Gastrocnemius medialis (tissue), 4 donors: ENCODE data around the gene MYO7A. TPM values are rescaled to one million over a fixed set of nuclear protein-coding genes. Genes with fewer than 3 reads are reported as not detected.

Experiments used
- ATAC-seq, 2 donors: fragments of 150-250 bp; one replicate each; pipeline ENCODE4 v1.9.1; 2016
- DNase-seq, 2 donors: peaks; one replicate each; pipeline ENCODE4 v3.0.0-alpha.2; 2019
- H3K27ac ChIP-seq, 4 donors: fragments of 200-600 bp; sonication (generic); 1 replicate in 1 of 4; 2 replicates in 3 of 4; pipeline ENCODE4 v1.5.1; 2016 to 2018; ENCODE audit warnings: mild to moderate bottlenecking in 2 of 4, moderate library complexity in 1 of 4
- H3K27me3 ChIP-seq, 3 donors: fragments of 200-600 bp; sonication (generic) in 2 of 3; 1 replicate in 1 of 3; 2 replicates in 2 of 3; pipeline versions ENCODE4 v1.5.1 to v1.6.0; 2016 to 2019; ENCODE audit warnings: mild to moderate bottlenecking in 1 of 3, moderate library complexity in 1 of 3
- H3K36me3 ChIP-seq, 2 donors: fragments of 200-600 bp; sonication (generic) in 1 of 2; one replicate each; pipeline ENCODE4 v1.5.1; 2017 to 2018
- H3K4me1 ChIP-seq, 2 donors: fragments of 200-600 bp; sonication (generic) in 1 of 2; one replicate each; pipeline ENCODE4 v1.5.1; 2016 to 2017; ENCODE audit warnings: mild to moderate bottlenecking in 2 of 2
- H3K4me3 ChIP-seq, 4 donors: fragments of 200-600 bp; sonication (generic) in 3 of 4; 1 replicate in 1 of 4; 2 replicates in 3 of 4; pipeline ENCODE4 v1.5.1; 2016 to 2019; ENCODE audit warnings: mild to moderate bottlenecking in 2 of 4
- H3K9me3 ChIP-seq, 3 donors: fragments of 200-600 bp; sonication (generic) in 2 of 3; 1 replicate in 1 of 3; 2 replicates in 2 of 3; pipeline ENCODE4 v1.5.1; 2016 to 2019
- POLR2A ChIP-seq, 2 donors: fragments of 450-650 bp; IDR thresholded peaks; one replicate each; pipeline ENCODE4 v1.6.1; 2017; ENCODE audit warnings: antibody characterized with exemption in 2 of 2, mild to moderate bottlenecking in 2 of 2, moderate library complexity in 2 of 2
- in situ Hi-C, 4 donors: fragments of 200-750 bp; cut with MboI; loops; one replicate each; pipeline versions ENCODE4 v1.15.0 to v1.8.0; 2017; ENCODE audit warnings: low sequenced_read_pairs in 4 of 4
- intact Hi-C: fragments of 100-400 bp; cut with DNase I; formaldehyde crosslinking; loops from one replicate; pipeline ENCODE4 v1.15.1; 2023; ENCODE audit warnings: low total_unique reads
- total RNA-seq, 4 donors: library from RNA; depleted of rRNA; stranded (reverse); fragments of >200 nt; gene quantifications; one replicate each; pipeline versions ENCODE4 v1.1.0 to v1.2.3, GENCODE V29; 2016
- TF ChIP-seq, protein P1 (sequence below), 5 experiments: fragments of 450-650 bp in 3 of 5; fragments of 200-600 bp in 2 of 5; sonication (generic) in 2 of 5; IDR thresholded peaks in 4 of 5; conservative IDR thresholded peaks in 1 of 5; 1 replicate in 4 of 5; 2 replicates in 1 of 5; pipeline ENCODE4 v1.5.1; 2016 to 2019; ENCODE audit warnings: antibody characterized with exemption in 5 of 5, mild to moderate bottlenecking in 3 of 5, moderate library complexity in 3 of 5

Gene MYO7A
- total RNA-seq, 4 donors from 2014 or later, result 1.6 to 3.5 (median 2.1) TPM

GRCh38 chr11:77259641-77260040, 131.6 kb downstream of the MYO7A start:
- Histone ChIP-seq H3K36me3 (no peaks in the 10 kb centered on the region), H3K27me3 (peaks cover 0 to 2% (median 0%) of the 10 kb centered on the region in 3 donors), H3K9me3 (peaks cover 0 to 12% (median 0%) of the 10 kb centered on the region in 3 donors), H3K4me1 (no peaks in the 10 kb centered on the region), H3K4me3 (no peak overlapping the region), H3K27ac (no peak overlapping the region)
- in situ Hi-C loops (loop anchor here in 1 of 4 donors (10.0 kb wide), 1 partner anchor 55 kb away; no protein-coding TSS in a partner anchor), intact Hi-C loops (no loop called here)
- ATAC-seq (no peak), DNase-seq (no peak)
- no peak for TF ChIP-seq POLR2A (IDR thresholded peaks at IDR 0.05)
- TF ChIP-seq, protein P1, sequence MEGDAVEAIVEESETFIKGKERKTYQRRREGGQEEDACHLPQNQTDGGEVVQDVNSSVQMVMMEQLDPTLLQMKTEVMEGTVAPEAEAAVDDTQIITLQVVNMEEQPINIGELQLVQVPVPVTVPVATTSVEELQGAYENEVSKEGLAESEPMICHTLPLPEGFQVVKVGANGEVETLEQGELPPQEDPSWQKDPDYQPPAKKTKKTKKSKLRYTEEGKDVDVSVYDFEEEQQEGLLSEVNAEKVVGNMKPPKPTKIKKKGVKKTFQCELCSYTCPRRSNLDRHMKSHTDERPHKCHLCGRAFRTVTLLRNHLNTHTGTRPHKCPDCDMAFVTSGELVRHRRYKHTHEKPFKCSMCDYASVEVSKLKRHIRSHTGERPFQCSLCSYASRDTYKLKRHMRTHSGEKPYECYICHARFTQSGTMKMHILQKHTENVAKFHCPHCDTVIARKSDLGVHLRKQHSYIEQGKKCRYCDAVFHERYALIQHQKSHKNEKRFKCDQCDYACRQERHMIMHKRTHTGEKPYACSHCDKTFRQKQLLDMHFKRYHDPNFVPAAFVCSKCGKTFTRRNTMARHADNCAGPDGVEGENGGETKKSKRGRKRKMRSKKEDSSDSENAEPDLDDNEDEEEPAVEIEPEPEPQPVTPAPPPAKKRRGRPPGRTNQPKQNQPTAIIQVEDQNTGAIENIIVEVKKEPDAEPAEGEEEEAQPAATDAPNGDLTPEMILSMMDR (IDR thresholded peaks at IDR 0.05 in 4 of 5, conservative IDR thresholded peaks at IDR 0.05 in 1 of 5), result no peak

- Histone ChIP-seq H3K27ac (no peak overlapping the region), H3K4me1 (no peaks in the 10 kb centered on the region), H3K36me3 (no peaks in the 10 kb centered on the region), H3K27me3 (peaks cover 0 to 2% (median 0%) of the 10 kb centered on the region in 3 donors), H3K4me3 (no peak overlapping the region), H3K9me3 (peaks cover 0 to 12% (median 0%) of the 10 kb centered on the region in 3 donors)
- in situ Hi-C loops (no loop called here), intact Hi-C loops (no loop called here)
- TF ChIP-seq POLR2A (IDR thresholded peaks at IDR 0.05), result no peak
- TF ChIP-seq, protein P1 (IDR thresholded peaks at IDR 0.05 in 4 of 5, conservative IDR thresholded peaks at IDR 0.05 in 1 of 5), result no peak
- no peak for ATAC-seq
- no peak for DNase-seq
These were observed 134.8 kb downstream of the MYO7A start for GRCh38 chr11:77262803-77263202.

Other genes starting within 250 kb of the MYO7A start
- gene B3GNT6, start 93.8 kb upstream of the MYO7A start, total RNA-seq, result under 1 TPM in 1 of 4 donors, not detected in 3; 0.10 TPM
- gene CAPN5, start 61.3 kb upstream of the MYO7A start, total RNA-seq, result 10 to 100 TPM in 1 of 4 donors, 1 to 10 TPM in 1, under 1 TPM in 2; 0.58 to 12.4 (median 1.5) TPM
- gene OMP, start 25.4 kb upstream of the MYO7A start, total RNA-seq, result not detected
- not detected for gene GDPD4, start 173.4 kb downstream of the MYO7A start, total RNA-seq